Mesenteric fat pad (tissue), 1 donor: ENCODE data around the gene FRRS1. TPM values are rescaled to one million over a fixed set of nuclear protein-coding genes. Genes with fewer than 3 reads are reported as not detected.
"Not testable (repeated sequence)": the region's sequence is repeated elsewhere in the genome, so short reads cannot be mapped to it uniquely, and the experiment has no call there.

ENCODE experiments used
- DNase-seq: peaks from one replicate; pipeline ENCODE4 v3.0.0-alpha.2; 2020; ENCODE audit warnings: low spot score
- long read RNA-seq: library from polyadenylated mRNA; unstranded; transcript quantifications from one replicate; pipeline ENCODE4 v2.0.0, GENCODE V29; 2020
- total RNA-seq: library from RNA; stranded (reverse); fragmentation: NEBNext Ultra II Directional; extraction: Animal tissue kit (Norgen Biotek cat#: 25700); gene quantifications from one replicate; pipeline ENCODE4 v1.2.1, GENCODE V29; 2021
- donor health status: DM: yes; HTN: yes; CAD: no.

FRRS1 gene, protein sequence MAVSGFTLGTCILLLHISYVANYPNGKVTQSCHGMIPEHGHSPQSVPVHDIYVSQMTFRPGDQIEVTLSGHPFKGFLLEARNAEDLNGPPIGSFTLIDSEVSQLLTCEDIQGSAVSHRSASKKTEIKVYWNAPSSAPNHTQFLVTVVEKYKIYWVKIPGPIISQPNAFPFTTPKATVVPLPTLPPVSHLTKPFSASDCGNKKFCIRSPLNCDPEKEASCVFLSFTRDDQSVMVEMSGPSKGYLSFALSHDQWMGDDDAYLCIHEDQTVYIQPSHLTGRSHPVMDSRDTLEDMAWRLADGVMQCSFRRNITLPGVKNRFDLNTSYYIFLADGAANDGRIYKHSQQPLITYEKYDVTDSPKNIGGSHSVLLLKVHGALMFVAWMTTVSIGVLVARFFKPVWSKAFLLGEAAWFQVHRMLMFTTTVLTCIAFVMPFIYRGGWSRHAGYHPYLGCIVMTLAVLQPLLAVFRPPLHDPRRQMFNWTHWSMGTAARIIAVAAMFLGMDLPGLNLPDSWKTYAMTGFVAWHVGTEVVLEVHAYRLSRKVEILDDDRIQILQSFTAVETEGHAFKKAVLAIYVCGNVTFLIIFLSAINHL
- 6.0 TPM for total RNA-seq
- long read RNA-seq, partial matches to known transcripts, result 1 of 4 reads
- long read RNA-seq, other reads (novel, unspliced or antisense), result 0 of 4 reads

DNA sequence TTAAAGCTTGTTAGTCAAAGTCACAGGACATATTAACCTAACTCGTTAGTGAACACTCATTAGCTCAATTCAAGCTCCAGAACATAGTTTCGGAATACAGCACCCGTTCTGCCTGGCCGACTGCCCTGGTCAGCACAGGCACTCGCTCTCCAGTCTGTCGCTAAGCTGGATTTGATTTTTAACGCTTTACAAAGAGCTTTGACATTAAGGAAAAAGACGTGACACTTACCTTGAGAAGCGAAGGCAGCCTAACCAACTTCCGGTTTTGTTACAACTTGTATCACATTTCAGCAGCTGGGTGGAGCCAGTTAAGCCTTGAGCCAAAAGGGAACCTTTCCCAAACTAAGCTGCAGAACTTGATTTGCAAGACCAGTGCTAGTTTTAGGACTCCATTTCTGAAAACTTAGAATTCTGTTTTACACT, at the start of gene FRRS1:
TSS of gene FRRS1 (minus strand) at position 258 of the 423 bp plus-strand sequence. CDS start 17,867 bp downstream, outside the sequence.
- no peak for DNase-seq

DNA sequence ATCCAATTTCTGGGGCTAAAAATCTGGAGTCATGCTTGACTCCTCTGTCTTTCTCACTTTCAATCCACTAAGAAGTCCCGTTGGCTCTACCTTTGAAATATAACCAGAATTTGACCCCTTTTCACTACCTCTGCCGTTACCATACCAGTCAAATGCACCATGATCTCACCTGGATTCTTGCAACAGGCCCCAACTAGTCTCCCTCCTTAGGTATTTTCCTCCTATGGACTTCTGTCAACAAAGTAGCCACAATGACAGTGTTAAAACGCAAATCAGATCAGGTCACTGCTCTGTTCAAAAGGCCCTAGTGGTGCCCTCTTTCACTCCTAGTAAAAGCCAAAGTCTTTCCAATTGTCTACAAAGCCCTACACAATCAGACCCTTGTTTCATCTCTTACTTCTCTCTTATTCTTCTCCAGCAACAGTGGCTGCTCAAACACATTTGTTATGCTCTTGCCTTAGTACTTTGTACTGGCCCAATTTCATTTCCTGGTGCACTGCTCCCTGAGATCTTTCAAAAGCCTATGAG, 48.0 kb upstream of the FRRS1 start:
- no peak for DNase-seq

DNA sequence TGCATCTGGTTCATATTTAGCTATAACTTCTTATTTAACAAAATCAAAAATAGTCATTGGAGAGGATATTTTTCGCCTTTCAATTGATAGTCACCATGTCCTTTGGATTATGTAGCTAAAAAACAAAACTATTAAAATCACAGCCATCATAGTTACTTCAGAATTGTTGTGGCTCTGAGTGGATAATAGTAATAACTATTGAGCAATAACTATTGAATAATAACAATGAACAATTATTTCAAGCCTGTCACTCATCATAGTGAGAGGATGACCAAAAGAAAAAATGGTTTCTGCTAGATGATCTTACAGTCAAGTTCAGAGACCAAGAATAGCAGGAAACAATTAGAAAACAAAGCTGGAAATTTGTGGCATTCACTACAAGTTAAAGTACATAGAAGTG, 45.3 kb upstream of the FRRS1 start:
- no peak for DNase-seq

DNA sequence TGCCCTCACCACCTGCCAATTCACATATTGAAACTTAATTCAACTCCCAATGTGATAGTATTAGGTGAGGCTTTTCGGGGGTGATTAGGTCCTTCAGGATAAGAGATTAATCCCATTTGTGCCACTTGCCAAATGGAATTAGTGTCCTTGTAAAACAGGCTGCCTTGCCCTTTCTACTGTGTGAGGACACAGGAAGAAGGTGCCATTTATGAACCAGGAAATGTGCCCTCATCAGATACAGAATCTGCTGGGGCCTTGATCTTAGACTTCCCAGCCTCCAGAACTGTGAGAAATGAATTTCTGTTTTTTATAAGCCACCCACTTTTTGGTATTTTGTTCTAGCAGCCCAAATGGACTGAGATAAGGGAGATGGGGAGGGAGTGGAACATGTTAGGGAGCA, 44.6 kb upstream of the FRRS1 start:
- DNase-seq, result no peak

DNA sequence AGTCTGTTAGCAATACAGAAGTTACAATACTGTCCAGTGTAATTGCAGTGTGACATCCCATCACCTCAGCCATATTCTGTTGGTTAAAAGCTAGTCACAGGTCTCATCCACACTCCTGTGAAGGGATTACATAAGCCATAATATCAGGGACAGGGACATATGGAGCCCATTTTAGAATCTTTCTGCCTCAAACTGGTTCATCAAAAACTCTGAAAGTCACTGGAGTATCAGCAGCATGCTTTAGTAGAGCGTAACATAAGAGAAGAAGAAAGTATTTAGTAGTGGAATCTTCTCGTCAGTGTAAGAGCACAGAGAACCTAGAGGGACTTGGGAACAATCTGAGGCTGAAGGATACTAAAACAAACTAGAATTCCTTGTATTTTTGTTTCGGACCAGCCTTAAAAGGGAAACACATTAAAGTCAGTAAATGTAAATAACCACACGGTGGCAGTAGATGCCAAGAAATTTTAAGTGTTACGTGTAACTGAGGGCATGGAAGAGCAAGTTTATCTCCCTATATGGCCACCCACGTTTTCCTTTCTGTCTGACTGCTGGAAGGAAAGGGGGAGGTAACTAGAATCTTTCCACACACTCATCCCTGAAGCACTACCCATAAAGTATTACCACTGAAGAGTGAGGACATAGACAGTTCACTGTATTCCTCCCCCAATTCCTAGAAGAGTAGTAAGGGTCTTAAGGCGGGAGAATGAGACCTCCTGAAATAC, 42.1 kb upstream of the FRRS1 start:
- no peak for DNase-seq

DNA sequence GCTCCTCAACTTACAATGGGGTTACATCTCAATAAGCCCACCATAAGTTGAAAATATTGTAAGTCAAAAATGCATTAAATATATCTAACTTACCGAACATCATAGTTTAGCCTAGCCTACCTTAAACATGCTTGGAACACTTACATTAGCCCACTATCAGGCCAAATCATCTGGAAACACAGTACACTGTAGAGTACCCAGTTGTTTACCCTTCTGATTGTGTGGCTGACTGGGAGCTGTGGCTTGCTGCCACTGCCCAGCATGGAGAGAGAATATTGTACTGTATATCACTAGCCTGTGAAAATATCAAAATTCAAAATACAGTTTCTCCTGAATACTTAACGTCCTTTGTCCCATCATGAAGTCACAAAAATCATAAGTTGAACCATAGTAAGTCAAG, 40.4 kb upstream of the FRRS1 start:
- DNase-seq, result no peak

DNA sequence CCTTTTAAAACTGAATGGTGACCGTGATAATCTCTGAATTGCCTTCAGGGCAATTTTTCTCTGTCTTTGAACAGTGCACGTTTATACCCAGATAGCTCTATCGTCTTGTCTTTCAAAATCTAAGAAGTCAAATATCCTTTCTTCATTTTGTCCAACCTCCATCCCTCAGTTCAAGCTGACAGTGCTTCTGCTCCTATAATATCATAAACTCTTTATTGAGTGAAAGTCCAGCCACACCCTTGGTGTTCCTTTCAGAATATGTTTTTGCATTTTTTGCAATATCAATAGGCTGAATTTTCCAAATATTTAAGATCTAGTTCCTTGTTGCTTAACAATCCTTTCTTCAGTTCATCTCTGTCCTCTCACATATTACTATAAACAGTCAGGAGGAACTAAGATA, 35.1 kb upstream of the FRRS1 start:
- DNase-seq, result no peak

DNA sequence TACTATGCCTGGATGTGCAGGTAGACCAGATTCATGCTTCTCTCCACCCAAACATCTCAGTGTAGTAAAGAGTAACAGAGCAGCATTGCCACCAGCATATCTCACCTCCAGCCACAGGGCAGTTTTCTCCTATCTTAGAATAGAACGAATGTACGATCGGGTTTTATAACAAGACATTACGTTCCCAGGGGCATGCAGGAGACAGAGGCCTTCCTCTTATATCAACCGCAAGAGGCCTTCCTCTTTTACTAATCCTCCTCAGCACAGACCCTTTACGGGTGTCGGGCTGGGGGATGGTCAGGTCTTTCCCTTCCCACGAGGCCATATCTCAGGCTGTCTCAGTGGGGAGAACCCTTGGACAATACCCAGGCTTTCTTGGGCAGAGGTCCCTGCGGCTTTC, 27.4 kb upstream of the FRRS1 start:
- DNase-seq, result not testable (repeated sequence)

DNA sequence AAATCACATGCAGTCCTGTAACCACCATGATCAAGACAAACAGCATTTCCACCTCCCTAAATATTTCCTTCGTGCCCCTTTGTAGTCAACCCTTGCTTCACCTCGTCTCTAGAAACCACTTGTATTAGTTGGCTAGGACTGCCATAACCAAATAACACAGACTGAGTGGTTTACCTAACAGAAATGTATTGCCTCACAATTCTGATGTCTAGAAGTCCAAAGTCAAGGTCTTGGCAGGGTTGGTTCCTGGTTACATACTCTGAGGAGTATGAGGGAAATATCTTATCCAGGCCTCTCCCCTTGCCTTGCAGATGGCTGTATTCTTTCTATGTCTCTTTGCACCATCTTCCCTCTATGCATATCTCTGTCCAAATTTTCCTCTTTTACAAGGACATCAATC, 23.3 kb upstream of the FRRS1 start:
- no peak for DNase-seq

DNA sequence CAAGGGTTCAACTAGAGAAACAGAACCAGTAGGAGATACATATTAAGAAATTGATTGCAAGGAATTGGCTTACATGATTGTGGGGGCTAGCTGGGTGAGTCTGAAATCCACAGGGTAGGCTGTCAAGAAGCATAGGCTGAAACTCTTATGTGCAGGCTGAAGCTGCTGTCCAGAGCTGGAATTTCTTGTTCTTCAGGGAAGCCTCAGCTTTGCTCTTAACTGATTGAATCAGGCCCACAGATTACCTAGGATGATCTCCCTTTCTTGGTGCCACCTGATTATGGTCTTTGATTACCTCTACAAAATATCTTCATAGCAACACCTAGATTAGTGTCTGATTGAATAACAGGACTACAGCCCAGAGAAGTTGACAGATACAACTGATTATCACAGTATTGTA, 22.5 kb upstream of the FRRS1 start:
- DNase-seq, result no peak

DNA sequence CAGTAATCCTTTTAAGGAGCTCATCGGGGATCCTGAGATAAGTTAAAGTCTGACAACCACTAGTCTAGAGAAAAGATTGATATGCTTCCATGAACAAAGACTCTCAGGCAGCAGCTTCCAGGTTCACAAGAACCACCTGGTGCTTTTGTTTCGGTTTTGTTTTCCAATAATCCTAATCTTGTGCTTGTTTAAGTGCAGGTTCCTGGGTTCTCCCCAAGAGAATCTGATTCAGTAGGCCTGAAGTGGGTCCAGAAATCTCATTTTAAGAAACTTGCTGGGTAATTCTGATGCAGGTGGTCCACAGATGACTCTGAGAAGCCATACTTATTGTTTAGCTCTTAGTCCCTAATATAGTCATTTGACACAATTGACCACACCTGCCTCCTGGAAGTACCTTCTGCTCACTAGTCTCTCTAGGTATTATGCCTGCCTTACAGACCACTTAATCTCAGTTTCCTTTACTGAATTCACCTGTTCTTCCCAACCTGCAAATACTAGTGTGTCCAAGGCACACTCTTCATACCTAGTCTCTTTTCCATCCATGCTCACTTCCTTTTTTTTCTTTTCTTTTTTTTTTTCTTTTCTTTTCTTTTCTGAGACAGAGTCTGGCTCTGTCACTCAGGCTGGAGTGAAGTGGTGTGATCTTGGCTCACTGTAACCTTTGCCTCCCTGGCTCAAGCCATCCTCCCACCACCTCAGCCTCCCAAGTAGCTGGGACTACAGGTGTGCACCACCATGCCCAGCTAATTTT, 20.5 kb upstream of the FRRS1 start:
- DNase-seq, result no peak

DNA sequence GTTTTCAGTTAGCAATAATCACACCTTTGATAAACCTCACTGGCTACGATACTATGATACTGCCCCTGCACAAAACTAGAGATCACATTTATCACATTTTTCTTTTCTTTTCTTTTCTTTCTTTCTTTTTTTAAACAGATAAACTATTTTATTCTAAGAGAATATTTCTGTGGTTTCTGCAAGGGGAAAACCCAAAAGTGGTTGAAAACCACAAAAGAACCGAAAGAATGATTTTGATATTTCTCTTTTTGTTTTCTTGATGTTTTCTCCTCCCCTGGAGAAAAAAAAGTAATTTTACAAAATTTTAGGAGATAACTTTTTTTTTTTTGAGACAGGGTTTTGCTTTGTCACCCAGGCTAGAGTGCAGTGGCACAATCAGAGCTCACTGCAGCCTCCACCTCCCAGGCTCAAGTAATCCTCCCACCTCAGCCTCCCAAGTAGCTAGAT, 18.4 kb upstream of the FRRS1 start:
- no peak for DNase-seq

DNA sequence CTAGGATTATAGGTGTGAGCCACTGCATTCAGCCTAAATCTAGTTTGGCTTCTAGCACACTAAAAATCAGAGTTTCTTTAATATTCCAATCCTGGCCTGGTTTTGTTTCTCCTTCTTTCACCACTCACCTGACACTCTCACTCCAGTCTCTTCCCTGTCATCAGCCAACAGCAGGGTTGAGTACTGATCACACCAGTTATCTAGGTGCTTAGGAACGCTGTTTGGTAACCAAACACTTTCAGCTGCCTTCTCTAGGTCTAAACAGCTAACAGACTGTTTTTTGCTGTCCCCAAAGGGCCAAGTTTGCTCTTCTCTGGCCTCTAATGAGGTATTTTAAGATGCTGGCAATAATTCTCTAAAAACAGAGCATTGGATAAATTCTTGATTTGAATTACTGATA, 17.7 kb upstream of the FRRS1 start:
- no peak for DNase-seq

DNA sequence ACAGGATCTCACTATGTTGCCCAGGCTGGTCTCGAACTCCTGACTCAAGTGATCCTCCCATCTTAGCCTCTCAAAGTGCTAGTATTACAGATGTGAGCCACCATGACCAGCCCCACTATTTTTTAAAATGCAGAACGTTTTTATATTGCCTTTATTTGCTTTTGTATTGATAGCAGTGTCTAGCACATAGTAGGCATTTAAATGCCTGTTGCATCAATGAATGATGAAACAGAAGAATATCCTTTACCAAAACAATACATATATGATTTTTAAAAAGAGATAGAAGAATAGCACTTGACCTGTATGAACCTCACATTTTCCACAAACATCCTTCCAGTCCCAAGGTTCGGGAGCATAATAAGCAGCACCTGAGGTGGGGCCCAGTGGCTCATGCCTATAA, 16.5 kb upstream of the FRRS1 start:
- DNase-seq, result no peak

DNA sequence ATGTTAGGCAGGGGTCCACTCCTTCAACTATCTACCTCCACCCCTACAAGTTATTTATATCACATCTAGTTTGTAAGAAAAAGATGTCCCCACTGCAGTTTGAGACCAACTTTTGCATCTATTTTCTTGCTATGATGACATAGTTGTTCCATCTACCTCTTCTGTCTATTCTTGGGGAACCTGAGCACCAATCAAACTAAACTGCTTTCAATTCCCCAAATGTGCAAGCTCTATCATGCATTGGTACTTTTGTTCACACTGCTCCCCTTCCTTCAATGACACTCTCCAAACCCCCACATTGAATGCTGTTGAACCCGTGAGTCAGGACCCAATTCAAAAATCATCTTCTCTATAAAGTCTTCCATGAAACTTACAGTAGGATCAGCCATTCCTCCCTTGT, 16.0 kb upstream of the FRRS1 start:
- DNase-seq, result no peak

DNA sequence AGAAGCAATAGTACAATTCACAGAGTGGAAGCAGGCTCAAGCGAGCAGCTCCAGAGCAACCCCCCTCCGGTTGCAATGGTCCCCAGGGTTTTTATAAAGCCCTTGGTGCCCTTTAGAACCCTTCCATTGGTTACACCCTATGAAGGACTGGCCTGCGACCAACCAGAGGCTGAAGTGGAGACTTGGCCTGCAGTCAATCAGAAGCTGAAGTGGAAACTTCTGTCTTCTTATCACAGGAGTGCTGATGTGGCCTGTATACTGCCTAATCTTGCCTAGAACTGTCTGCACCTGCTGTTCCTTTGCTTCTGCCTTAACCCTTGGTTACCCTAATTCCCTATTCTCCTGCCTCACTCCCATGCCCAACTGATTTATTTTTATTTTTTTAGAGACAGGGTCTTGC, 15.4 kb upstream of the FRRS1 start:
- no peak for DNase-seq

DNA sequence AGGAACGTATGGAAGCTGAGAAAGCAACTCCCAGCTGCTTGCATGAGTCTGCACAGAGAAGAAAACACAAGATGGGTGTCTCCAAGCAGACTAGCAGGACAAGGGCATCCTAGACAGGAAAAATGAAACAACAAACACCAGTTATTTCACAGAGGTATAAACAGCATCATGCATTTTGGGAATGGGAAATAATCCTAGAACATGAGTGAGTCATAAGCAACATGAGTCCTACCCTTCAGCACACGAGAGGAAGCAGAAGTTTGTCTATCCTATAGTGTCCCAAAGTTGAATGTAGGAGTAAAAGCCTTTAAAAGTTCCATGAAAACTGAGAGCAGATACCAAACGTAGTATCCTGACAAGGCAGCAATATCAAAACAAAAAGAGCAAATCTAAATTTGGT, 11.3 kb upstream of the FRRS1 start:
- no peak for DNase-seq

DNA sequence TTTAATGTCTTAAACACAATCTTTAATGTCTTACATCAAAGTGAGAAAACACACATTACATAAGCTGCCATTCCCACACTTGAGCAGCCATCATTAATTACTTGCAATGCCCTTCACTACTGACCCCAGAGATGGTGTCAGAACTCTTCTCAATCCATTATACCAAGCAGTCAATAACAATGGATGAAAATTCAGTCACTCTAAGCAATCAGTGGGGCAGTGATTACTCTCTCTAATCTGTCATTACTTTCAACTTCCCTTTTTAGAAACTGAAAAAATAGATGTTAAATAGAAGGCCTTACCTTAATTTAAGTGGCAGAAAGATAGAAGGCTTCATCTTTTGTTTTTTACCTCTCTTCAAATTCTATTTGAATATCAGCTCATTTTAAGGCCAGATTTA, 9.7 kb upstream of the FRRS1 start:
- DNase-seq, result no peak

DNA sequence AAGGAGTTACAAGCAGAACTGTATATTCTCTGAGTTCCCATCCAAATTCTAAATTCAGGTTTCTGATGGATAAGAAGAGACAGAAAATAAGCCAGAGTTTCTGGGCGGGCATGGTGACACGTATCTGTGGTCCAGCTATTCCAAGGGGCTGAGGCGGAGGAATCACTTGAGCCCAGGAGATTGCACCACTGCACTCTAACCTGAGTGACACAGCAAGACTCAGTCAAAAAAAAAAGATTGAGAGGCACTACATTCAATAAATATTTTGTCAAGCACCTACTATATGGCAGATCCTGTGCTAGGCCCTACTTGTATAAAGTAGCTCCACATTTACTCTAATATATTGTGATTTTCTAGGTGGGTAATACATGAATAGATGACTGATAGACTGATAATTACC, 6.4 kb upstream of the FRRS1 start:
- DNase-seq, result no peak

DNA sequence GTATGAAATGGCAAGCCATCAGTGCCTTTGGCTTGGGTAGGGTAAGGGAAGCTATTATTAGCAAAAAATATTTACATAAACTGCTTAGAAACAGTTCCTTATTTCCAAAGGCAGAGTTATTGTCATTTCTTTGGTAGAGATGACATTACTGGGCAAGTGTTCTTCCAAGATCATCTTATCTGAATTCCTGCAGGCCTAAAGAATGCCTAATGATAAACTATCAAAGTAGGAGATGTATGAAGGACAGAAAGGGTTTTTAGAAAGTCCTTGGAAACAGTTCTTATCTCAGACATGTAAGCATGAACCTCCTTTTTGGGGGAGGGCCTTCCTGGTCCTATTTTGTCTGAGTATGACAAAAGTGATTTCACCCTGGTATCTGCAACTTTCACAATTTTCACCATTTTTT, 5.1 kb upstream of the FRRS1 start:
- no peak for DNase-seq
